Osteocyte (in vitro differentiated cells): ENCODE results near the gene AHSA1. TPM values are rescaled to one million over a fixed set of nuclear protein-coding genes. Genes with fewer than 3 reads are reported as not detected.

ENCODE experiments used
- DNase-seq: peaks from one replicate; pipeline ENCODE4 v3.0.0; 2021; ENCODE audit warnings: mixed read lengths; ENCODE audit not compliant: unreplicated experiment; ENCODE audit errors: extremely low spot score
- H3K27ac Mint-ChIP-seq: one replicate; pipeline ENCODE4 v1.8.0; 2021; ENCODE audit warnings: mild to moderate bottlenecking, mixed read lengths; ENCODE audit not compliant: unreplicated experiment
- H3K27me3 Mint-ChIP-seq: one replicate; pipeline ENCODE4 v1.8.0; 2021; ENCODE audit warnings: mixed read lengths; ENCODE audit not compliant: unreplicated experiment
- H3K36me3 Mint-ChIP-seq: one replicate; pipeline ENCODE4 v1.8.0; 2021; ENCODE audit warnings: mixed read lengths; ENCODE audit not compliant: unreplicated experiment
- H3K4me1 Mint-ChIP-seq: one replicate; pipeline ENCODE4 v1.8.0; 2021; ENCODE audit warnings: mixed read lengths; ENCODE audit not compliant: unreplicated experiment
- H3K4me3 Mint-ChIP-seq: one replicate; pipeline ENCODE4 v1.8.0; 2021; ENCODE audit warnings: mild to moderate bottlenecking, moderate library complexity, mixed read lengths; ENCODE audit not compliant: unreplicated experiment
- H3K9me3 Mint-ChIP-seq: one replicate; pipeline ENCODE4 v1.8.0; 2021; ENCODE audit warnings: mixed read lengths; ENCODE audit not compliant: unreplicated experiment
- CTCF ChIP-seq: fragments of 200-600 bp; sonication (generic); IDR thresholded peaks from 2 replicates; pipeline ENCODE4 v1.5.0; 2021; ENCODE audit warnings: antibody characterized with exemption, mild to moderate bottlenecking, moderate library complexity
- total RNA-seq: library from RNA; stranded (reverse); gene quantifications from 2 replicates; pipeline ENCODE4 v1.2.1, GENCODE V29; 2021

Gene AHSA1
- total RNA-seq, 1 donor from 2014 or later, result 115 TPM

- Mint-ChIP-seq H3K27ac (no peak overlapping the region), H3K4me1 (no peaks in the 10 kb centered on the region), H3K9me3 (no peaks in the 10 kb centered on the region), H3K27me3 (no peaks in the 10 kb centered on the region), H3K4me3 (no peak overlapping the region), H3K36me3 (peaks cover 28% of the 10 kb centered on the region)
- TF ChIP-seq CTCF, result no peak
- no peak for DNase-seq
These were observed 51.0 kb downstream of the AHSA1 start for GRCh38 chr14:77508876-77509275.

GRCh38 chr14:77509366-77509765 is 51.5 kb downstream of the AHSA1 start:
- no peaks in the 10 kb centered on the region for H3K4me1 Mint-ChIP-seq
- no peak overlapping the region for H3K4me3 Mint-ChIP-seq
- H3K27ac Mint-ChIP-seq, result no peak overlapping the region
- peaks cover 28% of the 10 kb centered on the region for H3K36me3 Mint-ChIP-seq
- H3K9me3 Mint-ChIP-seq, result no peaks in the 10 kb centered on the region
- no peak for TF ChIP-seq CTCF
- H3K27me3 Mint-ChIP-seq, result no peaks in the 10 kb centered on the region
- no peak for DNase-seq

GRCh38 chr14:77511486-77512162 is 53.7 kb downstream of the AHSA1 start:
- Mint-ChIP-seq H3K9me3 (no peaks in the 10 kb centered on the region), H3K36me3 (peaks cover 28% of the 10 kb centered on the region), H3K27me3 (no peaks in the 10 kb centered on the region), H3K4me3 (no peak overlapping the region), H3K4me1 (no peaks in the 10 kb centered on the region), H3K27ac (no peak overlapping the region)
- no peak for TF ChIP-seq CTCF
- DNase-seq, result no peak

- DNase-seq, result no peak
- Mint-ChIP-seq H3K27me3 (no peaks in the 10 kb centered on the region), H3K27ac (no peak overlapping the region), H3K4me3 (no peak overlapping the region), H3K9me3 (no peaks in the 10 kb centered on the region), H3K4me1 (no peaks in the 10 kb centered on the region), H3K36me3 (peaks cover 32% of the 10 kb centered on the region)
- TF ChIP-seq CTCF, result no peak
These were observed 58.2 kb downstream of the AHSA1 start for GRCh38 chr14:77516126-77516525.

Other genes starting within 250 kb of the AHSA1 start
- not detected in 2 replicates for gene NGB, start 186.9 kb upstream of the AHSA1 start, total RNA-seq
- 29.2 and 32.4 TPM in 2 replicates for gene POMT2, start 137.2 kb upstream of the AHSA1 start, total RNA-seq
- gene GSTZ1, start 137.1 kb upstream of the AHSA1 start, total RNA-seq, result 15.8 and 16.6 TPM in 2 replicates
- 10.0 and 10.9 TPM in 2 replicates for gene TMED8, start 81.0 kb upstream of the AHSA1 start, total RNA-seq
- gene SAMD15, start 80.7 kb upstream of the AHSA1 start, total RNA-seq, result 1.9 and 2.2 TPM in 2 replicates
- gene NOXRED1, start 34.6 kb upstream of the AHSA1 start, total RNA-seq, result 0.35 and 0.84 TPM in 2 replicates
- gene VIPAS39, start 492 bp upstream of the AHSA1 start, total RNA-seq, result 23.7 and 29.3 TPM in 2 replicates
- gene ISM2, start 40.7 kb downstream of the AHSA1 start, total RNA-seq, result not detected in 2 replicates
- 28.1 and 31.3 TPM in 2 replicates for gene SPTLC2, start 158.5 kb downstream of the AHSA1 start, total RNA-seq
- gene ALKBH1, start 249.9 kb downstream of the AHSA1 start, total RNA-seq, result 10.5 and 12.1 TPM in 2 replicates